ENCODE measurements around the gene RPL15. TPM values are rescaled to one million over a fixed set of nuclear protein-coding genes. Genes with fewer than 3 reads are reported as not detected.

Gene RPL15
- total RNA-seq, 6 donors from 2014 or later = 326 to 1,968 (median 1,284) TPM

DNA sequence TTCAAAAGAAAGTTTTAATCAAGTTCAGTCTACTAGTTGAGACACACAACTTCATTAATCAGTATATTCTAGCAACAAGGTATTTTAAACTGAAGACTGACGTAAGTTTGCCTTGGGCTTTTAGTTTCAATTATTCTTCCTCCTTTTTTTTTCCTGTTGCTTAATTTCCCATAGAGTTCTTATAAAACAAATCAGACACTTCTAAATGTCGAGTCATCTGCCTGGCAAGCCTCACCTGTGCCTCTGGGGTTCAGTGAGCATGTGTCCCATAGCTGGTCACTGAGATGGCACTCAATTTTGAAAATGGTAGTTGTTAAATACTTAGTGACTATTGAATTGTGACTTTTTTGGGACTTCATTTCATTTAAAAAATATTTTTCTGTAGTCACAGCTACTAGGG, 27.5 kb upstream of the RPL15 start:
- H3K27ac ChIP-seq = no peak overlapping the region
- H3K4me1 ChIP-seq = peaks cover 0 to 13% (median 8%) of the 10 kb centered on the region in 4 donors
- DNase-seq (no peak), ATAC-seq (ENCODE audit: low FRiP score in 2 of 2) (no peak)
- no peaks in the 10 kb centered on the region for H3K27me3 ChIP-seq
- no peak overlapping the region for H3K4me3 ChIP-seq
- 43 to 62% methylated on average over 2 of the region's 2 CpGs for WGBS, 2 donors
- peaks cover 0 to 16% (median under 1%) of the 10 kb centered on the region in 4 donors for H3K36me3 ChIP-seq
- H3K9me3 ChIP-seq = no peaks in the 10 kb centered on the region
- no peak for TF ChIP-seq POLR2A (IDR thresholded peaks at IDR 0.05)
- TF ChIP-seq EP300 (IDR thresholded peaks at IDR 0.05) = no peak
- no peak for TF ChIP-seq CTCF (IDR thresholded peaks at IDR 0.05)
- no peak for TF ChIP-seq POLR2AphosphoS5 (IDR thresholded peaks at IDR 0.05)

DNA sequence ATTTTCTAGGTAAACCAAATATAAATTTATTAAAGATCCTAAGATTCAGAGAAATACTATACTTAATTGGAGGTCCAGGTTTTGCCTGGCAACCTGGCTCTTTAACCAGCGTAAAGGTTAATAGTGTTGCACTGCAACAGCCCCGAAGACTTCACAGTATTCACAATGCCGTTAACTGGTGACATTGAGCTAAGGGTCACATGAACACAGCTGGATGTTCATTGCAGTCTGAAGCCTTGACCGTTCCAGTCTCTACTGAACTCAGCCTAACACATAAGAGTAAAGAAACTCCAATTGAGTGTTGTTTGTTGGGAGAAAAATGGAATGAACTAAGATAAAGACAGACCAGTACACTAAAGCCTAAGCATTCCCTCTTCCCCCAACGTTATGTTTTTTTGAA, 27.0 kb upstream of the RPL15 start:
- WGBS, 2 donors = 86 to 87% methylated on average over 5 of the region's 5 CpGs
- TF ChIP-seq EP300 (IDR thresholded peaks at IDR 0.05) (no peak), CTCF (IDR thresholded peaks at IDR 0.05) (no peak), POLR2A (IDR thresholded peaks at IDR 0.05) (no peak), POLR2AphosphoS5 (IDR thresholded peaks at IDR 0.05) (no peak)
- Histone ChIP-seq H3K27ac (no peak overlapping the region), H3K36me3 (peaks cover 0 to 16% (median under 1%) of the 10 kb centered on the region in 4 donors), H3K27me3 (no peaks in the 10 kb centered on the region), H3K4me3 (no peak overlapping the region), H3K9me3 (no peaks in the 10 kb centered on the region), H3K4me1 (peaks cover 0 to 13% (median 8%) of the 10 kb centered on the region in 4 donors)
- DNase-seq (no peak), ATAC-seq (ENCODE audit: low FRiP score in 2 of 2) (no peak)

DNA sequence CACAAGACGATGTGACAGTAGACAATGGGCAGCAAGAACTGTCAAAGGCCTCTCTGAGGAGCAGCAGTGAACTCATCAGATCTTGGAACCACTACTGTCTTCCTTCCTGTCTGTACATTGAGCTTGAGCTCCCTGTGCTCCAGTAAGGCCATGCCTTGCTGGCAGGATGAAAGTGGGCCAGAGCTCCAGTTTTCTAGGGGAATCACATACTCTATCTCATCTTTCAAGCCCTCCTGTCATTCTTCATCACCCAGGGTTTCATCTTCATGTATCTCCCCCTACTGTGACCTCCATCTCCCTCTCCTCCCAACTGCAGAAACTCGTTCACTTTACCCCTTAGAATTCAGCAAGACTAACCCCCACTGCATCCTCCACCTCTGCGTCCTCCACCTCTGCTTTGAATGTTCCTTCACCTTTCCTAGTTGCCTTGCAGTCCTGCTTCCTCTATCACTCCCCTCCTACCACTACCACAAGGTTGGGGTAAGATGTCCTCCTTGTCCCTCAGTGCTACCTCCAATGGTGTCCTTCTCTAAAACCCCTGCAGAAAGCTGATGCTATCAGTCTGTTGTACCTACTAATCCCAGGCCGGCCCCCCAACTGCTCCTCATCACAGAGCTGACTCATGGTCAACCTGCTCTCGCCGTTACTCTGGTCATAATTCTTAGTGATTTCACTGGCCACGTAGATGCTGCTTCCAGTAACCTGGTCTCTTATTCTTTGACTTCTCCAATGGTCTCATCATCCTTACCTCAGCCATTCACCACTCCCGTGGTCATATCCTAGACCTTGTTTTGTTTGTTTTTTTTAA, 22.5 kb upstream of the RPL15 start:
- no peak for TF ChIP-seq EP300 (IDR thresholded peaks at IDR 0.05)
- TF ChIP-seq POLR2AphosphoS5 (IDR thresholded peaks at IDR 0.05) = no peak
- no peak for TF ChIP-seq CTCF (IDR thresholded peaks at IDR 0.05)
- TF ChIP-seq POLR2A (IDR thresholded peaks at IDR 0.05) = no peak
- Histone ChIP-seq H3K9me3 (no peaks in the 10 kb centered on the region), H3K27ac (peak overlapping the region in 1 of 4 donors; percentile 27), H3K4me3 (no peak overlapping the region), H3K27me3 (no peaks in the 10 kb centered on the region), H3K36me3 (peaks cover 5 to 31% (median 8%) of the 10 kb centered on the region in 4 donors), H3K4me1 (peaks cover 0 to 7% (median 4%) of the 10 kb centered on the region in 4 donors)
- ATAC-seq (ENCODE audit: low FRiP score in 2 of 2) (no peak), DNase-seq (no peak)
- 84% methylated on average over 8 of the region's 8 CpGs for WGBS, 2 donors

DNA sequence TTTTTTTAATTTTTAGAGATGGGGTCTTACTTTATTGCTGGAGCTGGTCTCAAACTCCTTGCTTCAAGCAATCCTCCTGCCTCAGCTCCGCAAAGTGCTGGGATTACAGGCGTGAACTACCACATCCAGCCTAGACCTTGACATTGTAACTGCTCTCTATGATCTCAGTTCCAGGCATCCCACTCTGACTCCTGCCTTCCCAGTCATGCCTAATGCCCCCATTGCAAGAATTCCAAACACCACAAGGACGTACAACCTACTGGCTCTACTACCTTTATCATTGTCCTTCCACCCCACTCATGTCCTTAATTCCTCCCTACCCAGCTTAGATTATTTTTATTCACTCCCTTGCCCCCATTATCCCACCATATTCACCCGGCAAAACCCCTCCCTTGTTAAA, 21.8 kb upstream of the RPL15 start:
- no peaks in the 10 kb centered on the region for H3K27me3 ChIP-seq
- H3K36me3 ChIP-seq = peaks cover 5 to 33% (median 14%) of the 10 kb centered on the region in 4 donors
- H3K27ac ChIP-seq = no peak overlapping the region
- 87 to 99% methylated on average over 4 of the region's 4 CpGs for WGBS, 2 donors
- no peaks in the 10 kb centered on the region for H3K9me3 ChIP-seq
- ATAC-seq (ENCODE audit: low FRiP score in 2 of 2) (no peak), DNase-seq (no peak)
- H3K4me3 ChIP-seq = no peak overlapping the region
- peaks cover 0 to 6% (median 4%) of the 10 kb centered on the region in 4 donors for H3K4me1 ChIP-seq
- no peak for TF ChIP-seq POLR2A (IDR thresholded peaks at IDR 0.05)
- TF ChIP-seq EP300 (IDR thresholded peaks at IDR 0.05) = no peak
- no peak for TF ChIP-seq CTCF (IDR thresholded peaks at IDR 0.05)
- no peak for TF ChIP-seq POLR2AphosphoS5 (IDR thresholded peaks at IDR 0.05)
